SU-DHL-6 (cell line): ENCODE measurements around the gene LDB2.

ENCODE experiments used
- H2AFZ ChIP-seq: fragments of 200-600 bp; sonication (generic); 2 replicates; pipeline ENCODE4 v1.6.1; 2014; ENCODE audit warnings: low read depth, mild to moderate bottlenecking, moderate library complexity, mixed read lengths, antibody characterized with exemption, low read length; ENCODE audit not compliant: severe bottlenecking
- H3F3A ChIP-seq: fragments of 200-600 bp; shearing (Covaris generic); 2 replicates; pipeline ENCODE4 v1.6.0; 2016; ENCODE audit warnings: antibody characterized with exemption, mild to moderate bottlenecking; ENCODE audit not compliant: insufficient read depth
- H3K27ac ChIP-seq: fragments of 200-600 bp; sonication (generic); 2 replicates; pipeline ENCODE4 v1.5.1; 2016; ENCODE audit warnings: low read depth, mild to moderate bottlenecking, low read length, moderate library complexity, mixed read lengths
- H3K27me3 ChIP-seq: fragments of 200-600 bp; sonication (generic), shearing (Covaris generic); 2 replicates; pipeline ENCODE4 v1.6.0; 2014; ENCODE audit warnings: mild to moderate bottlenecking, low read length
- H3K36me3 ChIP-seq: fragments of 200-600 bp; sonication (generic); 2 replicates; pipeline ENCODE4 v1.6.1; 2014; ENCODE audit warnings: mild to moderate bottlenecking, low read length, mixed read lengths
- H3K4me2 ChIP-seq: fragments of 300-600, 200-600 bp; shearing (Covaris generic), sonication (generic); 2 replicates; pipeline ENCODE4 v1.6.0; 2014; ENCODE audit warnings: low read length, low read depth, mild to moderate bottlenecking; ENCODE audit not compliant: poor library complexity, severe bottlenecking
- H3K4me3 ChIP-seq: fragments of 200-600 bp; sonication (generic); 2 replicates; pipeline ENCODE4 v1.5.1; 2014; ENCODE audit warnings: antibody characterized with exemption, low read length, mild to moderate bottlenecking, mixed read lengths; ENCODE audit not compliant: insufficient read depth, poor library complexity, severe bottlenecking
- H3K79me2 ChIP-seq: fragments of 200-600 bp; sonication (generic); 2 replicates; pipeline ENCODE4 v1.6.1; 2014; ENCODE audit warnings: mild to moderate bottlenecking, low read length, moderate library complexity; ENCODE audit not compliant: insufficient read depth
- H3K9ac ChIP-seq: fragments of 200-600 bp; sonication (generic); 2 replicates; pipeline ENCODE4 v1.7.0; 2014; ENCODE audit warnings: mild to moderate bottlenecking, low read length
- H3K9me2 ChIP-seq: fragments of 200-600 bp; sonication (generic); replicated peaks from 2 replicates; pipeline ENCODE4 v1.6.1; 2014; ENCODE audit warnings: low read length; ENCODE audit not compliant: insufficient read depth
- H3K9me3 ChIP-seq: fragments of 200-600 bp; sonication (generic); 2 replicates; pipeline ENCODE4 v1.6.1; 2014; ENCODE audit warnings: low read length, mixed read lengths; ENCODE audit not compliant: insufficient read depth
- H4K20me1 ChIP-seq: fragments of 200-600 bp; sonication (generic); 2 replicates; pipeline ENCODE4 v1.6.1; 2014; ENCODE audit warnings: low read depth, mild to moderate bottlenecking, antibody characterized with exemption, low read length, moderate library complexity, mixed read lengths
- EZH2phosphoT487 ChIP-seq: fragments of 200-600 bp; sonication (generic), shearing (Covaris generic); conservative IDR thresholded peaks from 2 replicates; pipeline ENCODE4 v1.6.1; 2018; ENCODE audit warnings: mild to moderate bottlenecking, antibody characterized with exemption, low read length, moderate library complexity, mixed read lengths
- TF ChIP-seq, protein P1 (sequence below): fragments of 200-600 bp; sonication (generic); IDR thresholded peaks from one replicate; pipeline ENCODE4 v1.5.1; 2017; ENCODE audit warnings: antibody characterized with exemption, mild to moderate bottlenecking, low read length, moderate library complexity; ENCODE audit not compliant: insufficient read depth, poor library complexity, severe bottlenecking

Gene LDB2

DNA sequence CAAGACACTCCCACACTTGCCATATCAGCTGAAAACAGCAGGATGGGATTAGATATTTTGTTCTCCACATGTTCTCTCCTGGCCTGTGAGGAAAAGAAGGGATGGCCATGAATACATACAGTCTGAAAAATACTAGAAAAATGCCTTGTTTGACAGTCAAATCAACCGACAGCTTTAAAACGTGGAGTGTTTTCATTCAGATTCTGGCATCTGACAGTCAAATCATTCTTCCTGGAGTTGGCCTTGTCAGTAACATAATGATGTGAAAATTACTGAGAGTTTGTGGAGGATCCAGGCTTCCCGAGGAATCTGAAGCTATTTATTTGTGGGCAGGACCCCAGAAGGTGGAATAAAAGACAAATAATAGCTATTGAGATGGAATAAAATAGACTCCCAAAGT, 188.2 kb downstream of the LDB2 start:
- no peak overlapping the region for H3K27ac ChIP-seq
- H3K9me3 ChIP-seq, result no peaks in the 10 kb centered on the region
- no peaks in the 10 kb centered on the region for H3K79me2 ChIP-seq
- no peaks in the 10 kb centered on the region for H4K20me1 ChIP-seq
- no peak overlapping the region for H3K4me2 ChIP-seq
- H3K4me3 ChIP-seq, result no peak overlapping the region
- H2AFZ ChIP-seq, result no peak overlapping the region
- H3K27me3 ChIP-seq, result no peaks in the 10 kb centered on the region
- H3K9ac ChIP-seq, result no peak overlapping the region
- no peak for TF ChIP-seq EZH2phosphoT487
- TF ChIP-seq, protein P1, sequence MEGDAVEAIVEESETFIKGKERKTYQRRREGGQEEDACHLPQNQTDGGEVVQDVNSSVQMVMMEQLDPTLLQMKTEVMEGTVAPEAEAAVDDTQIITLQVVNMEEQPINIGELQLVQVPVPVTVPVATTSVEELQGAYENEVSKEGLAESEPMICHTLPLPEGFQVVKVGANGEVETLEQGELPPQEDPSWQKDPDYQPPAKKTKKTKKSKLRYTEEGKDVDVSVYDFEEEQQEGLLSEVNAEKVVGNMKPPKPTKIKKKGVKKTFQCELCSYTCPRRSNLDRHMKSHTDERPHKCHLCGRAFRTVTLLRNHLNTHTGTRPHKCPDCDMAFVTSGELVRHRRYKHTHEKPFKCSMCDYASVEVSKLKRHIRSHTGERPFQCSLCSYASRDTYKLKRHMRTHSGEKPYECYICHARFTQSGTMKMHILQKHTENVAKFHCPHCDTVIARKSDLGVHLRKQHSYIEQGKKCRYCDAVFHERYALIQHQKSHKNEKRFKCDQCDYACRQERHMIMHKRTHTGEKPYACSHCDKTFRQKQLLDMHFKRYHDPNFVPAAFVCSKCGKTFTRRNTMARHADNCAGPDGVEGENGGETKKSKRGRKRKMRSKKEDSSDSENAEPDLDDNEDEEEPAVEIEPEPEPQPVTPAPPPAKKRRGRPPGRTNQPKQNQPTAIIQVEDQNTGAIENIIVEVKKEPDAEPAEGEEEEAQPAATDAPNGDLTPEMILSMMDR, result no peak
- H3F3A ChIP-seq, result no peaks in the 10 kb centered on the region
- H3K36me3 ChIP-seq, result no peaks in the 10 kb centered on the region
- no peaks in the 10 kb centered on the region for H3K9me2 ChIP-seq

DNA sequence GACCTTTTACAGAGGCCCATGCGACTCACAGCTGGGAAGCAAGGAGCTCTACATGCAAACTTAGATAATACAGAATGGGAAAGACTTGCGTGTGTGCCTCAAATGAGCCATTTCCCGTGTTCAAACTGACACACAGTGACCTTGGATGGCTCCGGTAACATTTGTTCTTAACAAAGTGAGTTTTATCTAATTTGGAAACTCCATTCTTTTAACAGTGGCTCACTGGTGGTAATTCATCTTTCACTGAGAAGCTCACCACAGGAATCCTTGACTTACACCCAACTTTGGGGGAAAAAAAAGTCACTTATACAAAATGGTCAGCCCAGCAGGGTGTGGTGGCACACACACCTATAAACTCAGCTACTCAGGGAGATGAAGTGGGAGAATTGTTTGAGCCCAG, 190.6 kb downstream of the LDB2 start:
- Histone ChIP-seq H3K36me3 (no peaks in the 10 kb centered on the region), H3K9ac (no peak overlapping the region), H3K79me2 (no peaks in the 10 kb centered on the region), H3K4me2 (no peak overlapping the region), H3K9me2 (no peaks in the 10 kb centered on the region), H2AFZ (no peak overlapping the region), H4K20me1 (no peaks in the 10 kb centered on the region), H3K4me3 (no peak overlapping the region), H3K27me3 (no peaks in the 10 kb centered on the region), H3K9me3 (no peaks in the 10 kb centered on the region), H3F3A (no peaks in the 10 kb centered on the region), H3K27ac (no peak overlapping the region)
- no peak for TF ChIP-seq EZH2phosphoT487
- TF ChIP-seq, protein P1, result no peak

DNA sequence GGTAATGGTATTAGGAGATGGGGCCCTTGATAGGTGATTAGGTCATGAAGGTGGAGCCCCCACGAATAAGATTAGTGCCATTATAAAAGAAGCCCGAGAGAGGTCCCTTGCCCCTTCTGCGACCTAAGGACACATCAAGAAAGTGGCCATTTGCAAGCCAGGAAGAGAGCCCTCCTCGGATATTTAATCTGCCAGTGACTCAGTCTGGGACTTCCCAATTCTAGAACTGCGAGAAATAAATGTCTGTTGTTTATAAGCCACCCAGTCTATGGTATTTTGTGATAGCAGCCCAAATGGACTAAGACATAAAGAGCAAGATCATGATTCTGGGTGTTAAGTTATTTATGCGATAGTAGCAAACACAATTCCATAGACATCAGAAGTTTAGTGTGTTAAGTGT, 192.2 kb downstream of the LDB2 start:
- Histone ChIP-seq H3K27ac (no peak overlapping the region), H3F3A (no peaks in the 10 kb centered on the region), H3K9ac (no peak overlapping the region), H3K4me2 (no peak overlapping the region), H3K36me3 (no peaks in the 10 kb centered on the region), H2AFZ (no peak overlapping the region), H4K20me1 (no peaks in the 10 kb centered on the region), H3K4me3 (no peak overlapping the region), H3K9me2 (no peaks in the 10 kb centered on the region), H3K79me2 (no peaks in the 10 kb centered on the region), H3K27me3 (no peaks in the 10 kb centered on the region), H3K9me3 (no peaks in the 10 kb centered on the region)
- TF ChIP-seq EZH2phosphoT487, result no peak
- TF ChIP-seq, protein P1, result no peak

DNA sequence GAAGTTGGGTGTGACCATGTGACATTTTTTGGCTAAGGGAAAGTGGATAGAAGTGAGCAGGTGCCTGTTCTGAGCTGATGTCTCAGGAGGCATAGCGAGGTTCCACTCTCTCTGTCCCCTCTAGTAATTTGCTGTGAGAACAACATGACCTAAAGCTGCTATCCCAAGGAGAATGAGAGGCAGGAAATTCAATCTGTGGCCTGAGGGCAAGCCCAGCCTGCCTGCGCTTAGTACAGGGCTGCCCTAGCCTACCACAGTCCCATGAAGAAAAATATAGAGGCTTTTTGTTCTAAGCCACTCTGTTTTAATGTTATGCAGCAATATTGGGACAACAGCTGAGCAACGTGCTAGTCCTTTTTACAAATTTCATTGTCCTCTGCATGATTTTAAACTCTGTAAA, 193.1 kb downstream of the LDB2 start:
- Histone ChIP-seq H4K20me1 (no peaks in the 10 kb centered on the region), H3F3A (no peaks in the 10 kb centered on the region)

More for the DNA sequence above, 193.1 kb downstream of the LDB2 start:
- Histone ChIP-seq H3K4me3 (no peak overlapping the region), H3K9ac (no peak overlapping the region), H3K9me3 (no peaks in the 10 kb centered on the region), H3K79me2 (no peaks in the 10 kb centered on the region), H3K9me2 (no peaks in the 10 kb centered on the region), H3K27me3 (no peaks in the 10 kb centered on the region), H3K27ac (no peak overlapping the region), H3K36me3 (no peaks in the 10 kb centered on the region), H2AFZ (no peak overlapping the region), H3K4me2 (no peak overlapping the region)
- TF ChIP-seq EZH2phosphoT487, result no peak
- TF ChIP-seq, protein P1, result no peak
